ENCODE results near the gene MTERF4.
A peak's percentile ranks its signal among the peaks of the same experiment; 100 is the strongest.
"Not testable (repeated sequence)": the region's sequence is repeated elsewhere in the genome, so short reads cannot be mapped to it uniquely, and the experiment has no call there.

The MTERF4 gene

DNA sequence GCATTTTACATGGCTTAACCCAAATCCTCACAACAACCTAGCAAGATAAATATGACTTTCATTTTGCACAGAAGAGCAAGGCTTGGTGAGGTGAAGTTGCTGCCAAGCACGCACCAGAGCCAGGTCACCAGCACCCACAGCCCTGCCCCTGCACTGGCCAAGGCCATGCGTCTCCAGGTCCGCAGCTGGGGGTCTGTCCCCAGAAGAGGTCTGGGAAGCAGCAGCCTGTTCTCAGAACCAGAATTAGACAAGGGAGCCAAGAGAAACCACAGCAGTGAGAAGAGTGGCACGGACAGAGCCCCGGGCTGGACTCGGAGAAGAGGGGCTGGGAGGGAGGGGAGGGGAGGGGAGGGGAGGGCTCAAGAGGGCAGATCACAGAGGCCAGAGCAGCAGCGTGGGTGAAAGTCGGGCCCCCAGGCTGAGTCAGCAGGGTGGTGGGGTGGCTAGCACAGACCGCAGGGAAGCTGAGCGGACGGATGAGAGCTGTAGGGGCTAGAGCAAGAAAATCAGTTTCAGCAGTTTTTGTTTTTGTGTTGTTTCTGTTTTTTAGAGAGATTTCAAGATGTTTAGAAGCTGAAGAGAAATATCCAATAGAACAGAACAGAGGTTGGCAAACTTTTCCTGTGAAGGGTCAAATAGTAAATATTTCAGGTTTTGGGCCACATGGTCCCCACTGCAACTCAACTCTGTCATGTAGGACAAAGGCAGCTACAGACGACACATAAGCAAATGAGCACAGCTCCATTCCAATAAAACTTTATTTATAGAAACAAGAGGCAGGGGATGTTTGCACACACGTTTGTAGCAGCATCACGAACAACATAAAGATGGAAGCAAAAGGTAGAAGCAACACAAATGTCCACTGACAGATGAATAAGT, 7.4 kb upstream of the MTERF4 start:
- H3K4me1 Mint-ChIP-seq, result peaks cover 76% of the 10 kb centered on the region

DNA sequence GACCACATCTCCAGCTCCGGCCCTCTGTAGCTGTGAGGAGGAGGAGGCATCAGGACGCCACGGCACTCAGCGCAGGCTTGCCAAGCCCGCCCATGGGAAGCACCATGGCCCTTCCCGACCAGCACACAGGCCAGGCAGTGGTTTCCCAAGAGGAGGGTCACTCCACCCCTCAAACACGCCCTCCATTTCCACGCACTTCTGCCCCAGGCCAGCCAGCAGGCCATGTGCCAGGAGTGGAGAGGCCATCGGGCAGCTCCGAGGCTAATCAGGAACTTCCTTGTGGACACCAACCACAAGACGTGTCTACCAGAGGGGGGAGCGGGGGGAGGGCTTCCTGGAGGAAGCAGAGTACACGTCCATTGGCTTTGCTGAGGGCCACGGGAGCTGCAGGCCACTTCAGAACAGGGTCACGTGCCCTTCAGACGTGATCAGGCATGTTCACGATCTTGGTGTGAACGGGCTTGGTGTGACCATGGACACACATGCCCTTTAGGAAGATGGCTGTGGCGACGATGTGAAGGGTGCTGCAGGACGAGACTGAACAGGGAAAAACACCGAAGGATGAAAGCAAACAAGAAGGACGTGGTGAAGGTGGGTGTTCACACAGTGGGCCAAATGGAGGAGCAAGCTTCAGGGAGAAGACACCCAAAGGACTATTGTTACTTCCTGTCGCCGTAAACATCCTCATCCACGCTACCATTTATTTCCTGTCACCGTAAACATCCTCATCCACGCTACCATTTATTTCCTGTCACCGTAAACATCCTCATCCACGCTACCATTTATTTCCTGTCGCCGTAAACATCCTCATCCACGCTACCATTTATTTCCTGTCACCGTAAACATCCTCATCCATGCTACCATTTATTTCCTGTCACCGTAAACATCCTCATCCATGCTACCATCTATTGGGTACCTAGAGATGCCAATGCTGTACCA, 6.5 kb upstream of the MTERF4 start:
- Mint-ChIP-seq H3K4me3 (peak overlapping the region; percentile 88 to 93), H3K4me1 (peaks cover 83% of the 10 kb centered on the region), H3K27ac (peak overlapping the region; percentile 95 to 96), H3K27me3 (no peaks in the 10 kb centered on the region), H3K9me3 (no peaks in the 10 kb centered on the region)
- DNase-seq, result peak in 1 of 2 donors; percentile 37
- no peak for ATAC-seq

More for the DNA sequence above, 7.4 kb upstream of the MTERF4 start:
- DNase-seq (peak; percentile 17 to 60), ATAC-seq (peak; percentile 44)
- H3K4me3 Mint-ChIP-seq, result peak overlapping the region; percentile 88 to 93
- H3K27me3 Mint-ChIP-seq, result no peaks in the 10 kb centered on the region
- H3K27ac Mint-ChIP-seq, result peak overlapping the region; percentile 95 to 96
- no peaks in the 10 kb centered on the region for H3K9me3 Mint-ChIP-seq

DNA sequence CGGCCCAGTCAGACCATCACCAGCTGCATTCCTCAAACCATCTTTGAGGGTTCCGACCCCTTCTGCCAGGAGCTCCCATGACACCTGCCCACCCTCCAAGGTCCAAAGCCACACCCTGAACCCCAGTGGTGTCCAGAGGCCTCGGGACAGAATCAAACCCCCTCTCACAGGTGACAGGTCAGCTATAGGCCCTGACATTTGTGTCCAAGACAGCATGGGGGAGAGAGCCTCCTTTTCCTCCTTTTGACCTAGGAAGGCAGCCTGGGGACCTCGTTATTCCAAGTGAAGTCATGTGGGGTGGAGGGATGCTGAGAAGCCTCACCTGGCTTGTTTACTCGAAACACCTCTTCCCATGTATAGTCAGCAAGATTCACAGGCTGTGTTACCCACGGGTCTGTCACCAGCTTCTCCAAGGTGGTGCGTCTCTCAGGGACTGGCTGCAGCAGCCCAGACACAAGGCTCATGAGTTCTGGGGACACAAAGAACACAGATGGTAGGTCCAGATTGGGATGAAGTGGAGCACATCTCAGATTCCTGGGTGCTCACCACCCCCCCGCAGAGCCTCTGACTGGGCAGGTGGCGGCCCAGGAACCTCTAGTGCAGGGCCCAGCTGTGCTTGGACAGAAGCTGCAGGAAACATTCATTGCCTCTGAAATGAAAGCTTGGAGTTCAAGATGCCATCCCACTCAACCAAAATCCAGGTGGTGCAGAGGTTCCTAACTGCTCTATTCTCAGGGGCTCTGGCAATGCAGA, 5.1 kb upstream of the MTERF4 start:
- DNase-seq, result no peak
- peaks cover 79% of the 10 kb centered on the region for H3K4me1 Mint-ChIP-seq
- peak overlapping the region in 1 of 2 donors; percentile 80 for H3K27ac Mint-ChIP-seq
- no peak overlapping the region for H3K4me3 Mint-ChIP-seq
- ATAC-seq, result no peak
- no peaks in the 10 kb centered on the region for H3K27me3 Mint-ChIP-seq
- H3K9me3 Mint-ChIP-seq, result no peaks in the 10 kb centered on the region

DNA sequence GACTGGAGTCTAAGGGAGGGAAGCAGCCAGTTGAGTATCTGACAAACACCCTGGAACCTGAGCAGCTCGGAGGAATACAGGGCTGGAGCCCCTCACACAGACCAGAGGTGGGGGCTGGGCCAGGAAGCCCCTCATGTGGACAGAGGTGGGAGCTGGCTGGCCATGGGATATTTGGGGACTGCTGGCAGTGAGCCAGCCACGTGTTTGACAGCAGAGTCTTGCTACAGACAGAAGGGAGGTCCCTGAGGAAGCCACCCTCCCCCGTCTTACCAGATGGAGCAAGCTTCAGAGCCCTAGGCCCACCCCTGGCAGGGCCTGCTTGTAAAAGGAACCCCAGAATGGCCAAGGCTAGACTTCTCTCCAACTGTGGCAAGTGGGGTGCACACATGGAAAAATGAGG, 3.6 kb upstream of the MTERF4 start:
- Mint-ChIP-seq H3K4me3 (no peak overlapping the region), H3K9me3 (no peaks in the 10 kb centered on the region), H3K27ac (no peak overlapping the region), H3K4me1 (peaks cover 74% of the 10 kb centered on the region), H3K27me3 (no peaks in the 10 kb centered on the region)
- no peak for ATAC-seq
- DNase-seq, result no peak

DNA sequence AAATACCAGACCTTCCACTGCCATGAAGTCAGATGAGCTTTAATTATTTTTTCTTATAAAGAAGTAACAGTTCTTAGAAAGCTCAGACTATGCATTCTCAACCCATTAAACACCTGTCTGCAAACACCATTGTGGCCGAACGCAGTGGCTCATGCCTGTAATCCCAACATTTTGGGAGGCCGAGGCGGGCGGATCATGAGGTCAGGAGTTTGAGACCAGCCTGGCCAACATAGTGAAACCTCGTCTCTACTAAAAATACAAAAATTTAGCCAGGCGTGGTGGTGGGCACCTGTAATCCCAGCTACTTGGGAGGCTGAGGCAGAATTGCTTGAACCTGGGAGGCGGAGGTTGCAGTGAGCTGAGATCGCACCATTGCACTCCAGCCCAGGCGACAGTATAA, 2.5 kb upstream of the MTERF4 start:
- H3K4me1 Mint-ChIP-seq, result peaks cover 74% of the 10 kb centered on the region
- not testable (repeated sequence) for H3K27ac Mint-ChIP-seq, DNase-seq, H3K27me3 Mint-ChIP-seq, H3K9me3 Mint-ChIP-seq, H3K4me3 Mint-ChIP-seq, ATAC-seq

DNA sequence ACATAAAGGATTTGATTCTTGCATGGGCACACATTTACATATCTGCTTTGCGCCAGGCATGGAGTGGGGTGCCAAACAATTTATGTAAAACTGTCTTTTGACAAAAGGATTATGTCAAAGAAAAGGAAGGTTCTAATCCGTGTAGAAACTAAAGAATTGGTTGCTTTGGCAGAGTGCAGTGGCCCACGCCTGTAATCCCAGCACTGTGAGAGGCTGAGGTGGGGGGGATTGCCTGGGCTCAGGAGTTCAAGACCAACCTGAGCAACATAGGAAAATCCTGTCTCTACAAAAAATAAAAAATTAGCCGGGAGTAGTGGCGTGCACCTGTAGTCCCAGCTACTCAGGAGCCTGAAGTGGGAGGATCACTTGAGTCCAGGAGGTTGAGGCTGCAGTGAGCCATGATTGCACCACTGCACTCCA, 1.1 kb upstream of the MTERF4 start:
- no peak for DNase-seq
- Mint-ChIP-seq H3K27ac (peak overlapping the region; percentile 91 to 96), H3K4me1 (peaks cover 74% of the 10 kb centered on the region), H3K27me3 (no peaks in the 10 kb centered on the region), H3K4me3 (peak overlapping the region; percentile 97 to 98), H3K9me3 (no peaks in the 10 kb centered on the region)
- no peak for ATAC-seq

DNA sequence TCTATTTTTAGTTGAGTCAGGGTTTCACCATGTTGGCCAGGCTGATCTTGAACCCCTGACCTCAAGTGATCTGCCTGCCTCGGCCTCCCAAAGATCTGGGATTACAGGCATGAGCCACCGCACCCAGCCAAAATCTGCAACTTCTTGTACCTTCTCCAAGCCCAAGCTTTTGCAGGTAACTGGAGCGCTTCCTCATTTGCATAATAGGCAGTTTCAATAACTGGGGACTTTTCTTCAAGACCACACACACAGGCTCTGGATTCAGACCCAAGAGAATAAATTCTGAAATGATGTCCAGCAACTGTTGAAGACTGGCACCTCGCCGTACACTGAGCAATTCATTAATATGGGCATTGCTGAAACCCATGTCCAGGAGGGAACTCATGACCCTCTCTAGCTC, 2.8 kb downstream of the MTERF4 start:
- Mint-ChIP-seq H3K4me3 (peak overlapping the region in 1 of 2 donors; percentile 27), H3K9me3 (peaks cover 0 to 5% of the 10 kb centered on the region in 2 donors), H3K27me3 (no peaks in the 10 kb centered on the region), H3K4me1 (peaks cover 75% of the 10 kb centered on the region), H3K27ac (no peak overlapping the region)
- ATAC-seq, result no peak
- DNase-seq, result peak in 1 of 2 donors; percentile 4

DNA sequence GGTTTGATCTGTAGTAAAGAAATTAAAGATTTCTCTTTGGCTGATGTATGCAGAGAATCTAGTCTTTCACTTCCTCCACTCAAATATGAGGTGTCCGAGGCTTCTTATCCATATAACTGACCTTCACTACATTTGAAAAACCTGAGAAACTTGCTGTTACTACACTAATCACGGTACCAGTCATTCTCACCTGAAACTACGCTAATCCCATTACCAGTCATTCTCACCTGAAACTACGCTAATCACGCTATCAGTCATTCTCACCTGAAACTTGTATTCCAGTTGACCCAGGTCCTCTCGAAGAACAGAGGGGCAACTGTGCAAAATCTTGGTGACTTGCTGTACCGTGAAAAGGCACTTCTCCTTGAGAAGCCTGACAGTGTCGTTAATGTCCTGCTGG, 5.1 kb downstream of the MTERF4 start:
- peaks cover 0 to 5% of the 10 kb centered on the region in 2 donors for H3K9me3 Mint-ChIP-seq
- H3K27ac Mint-ChIP-seq, result peak overlapping the region in 1 of 2 donors; percentile 77
- peak in 1 of 2 donors; percentile 38 for DNase-seq
- peak overlapping the region in 1 of 2 donors; percentile 77 for H3K4me3 Mint-ChIP-seq
- ATAC-seq, result peak; percentile 78
- peaks cover 62% of the 10 kb centered on the region for H3K4me1 Mint-ChIP-seq
- no peaks in the 10 kb centered on the region for H3K27me3 Mint-ChIP-seq

DNA sequence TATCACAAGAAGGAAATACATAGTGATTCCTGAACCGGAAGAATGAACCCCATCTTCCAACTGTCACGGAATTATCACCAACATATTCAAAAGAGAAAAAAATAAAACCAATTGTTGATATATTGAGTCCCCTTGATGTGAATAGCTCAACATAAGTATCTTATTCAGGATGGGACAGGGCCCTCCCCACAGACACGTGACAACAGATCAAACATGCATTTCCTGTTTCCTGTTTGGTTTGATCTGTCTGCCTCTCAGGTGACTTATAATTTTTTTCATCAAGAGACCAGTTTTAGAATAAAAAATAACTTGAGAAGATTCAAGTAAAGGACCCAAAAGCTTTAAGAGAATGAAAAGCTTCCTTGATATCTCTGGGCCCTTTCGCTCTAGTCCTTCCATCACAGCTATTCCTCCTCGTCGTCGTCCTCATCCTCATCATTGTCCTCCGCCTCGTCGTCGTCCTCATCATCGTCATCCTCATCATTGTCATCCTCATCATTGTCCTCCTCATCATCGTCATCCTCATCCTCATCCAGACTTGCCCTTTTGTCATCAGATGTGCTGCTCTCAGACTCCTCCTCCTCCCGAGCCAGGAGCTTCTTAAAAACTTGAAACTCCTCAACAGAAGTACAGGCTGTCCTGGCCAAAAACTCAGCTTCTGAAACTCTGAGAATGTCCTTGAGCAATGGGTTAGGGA, 6.3 kb downstream of the MTERF4 start:
- Mint-ChIP-seq H3K9me3 (peaks cover 0 to 5% of the 10 kb centered on the region in 2 donors), H3K4me3 (peak overlapping the region; percentile 11 to 77), H3K4me1 (peaks cover 58% of the 10 kb centered on the region), H3K27ac (peak overlapping the region; percentile 14 to 98), H3K27me3 (no peaks in the 10 kb centered on the region)
- DNase-seq, result no peak
- peak; percentile 80 for ATAC-seq

DNA sequence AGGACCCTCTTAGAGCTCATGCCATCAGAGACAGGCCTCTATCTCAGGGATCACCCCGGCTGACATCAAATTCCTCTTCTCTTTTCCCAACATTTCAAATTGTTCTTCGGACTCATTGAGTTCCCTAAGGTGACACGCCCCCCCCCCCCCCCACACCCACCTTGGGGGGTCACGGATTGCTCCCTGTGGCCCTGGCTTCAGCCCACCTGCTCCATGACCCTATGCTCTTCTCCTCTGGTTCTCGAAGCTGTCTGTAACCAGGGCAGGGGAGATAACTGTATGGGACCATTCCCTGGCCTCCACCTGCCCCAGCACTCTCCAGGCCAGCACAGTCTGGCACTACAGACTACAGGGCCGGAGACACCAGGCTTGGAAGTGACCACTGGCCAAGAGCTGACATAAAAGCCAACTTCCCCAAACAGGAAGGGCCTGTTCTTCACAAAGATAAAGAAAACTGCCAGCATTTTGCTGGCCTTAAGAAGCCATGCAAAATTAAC, 7.1 kb downstream of the MTERF4 start:
- peak overlapping the region; percentile 37 to 98 for H3K27ac Mint-ChIP-seq
- ATAC-seq, result no peak
- peak overlapping the region in 1 of 2 donors; percentile 2 for H3K4me3 Mint-ChIP-seq
- H3K9me3 Mint-ChIP-seq, result peaks cover 0 to 5% of the 10 kb centered on the region in 2 donors
- H3K4me1 Mint-ChIP-seq, result peaks cover 51% of the 10 kb centered on the region
- no peaks in the 10 kb centered on the region for H3K27me3 Mint-ChIP-seq
- no peak for DNase-seq

DNA sequence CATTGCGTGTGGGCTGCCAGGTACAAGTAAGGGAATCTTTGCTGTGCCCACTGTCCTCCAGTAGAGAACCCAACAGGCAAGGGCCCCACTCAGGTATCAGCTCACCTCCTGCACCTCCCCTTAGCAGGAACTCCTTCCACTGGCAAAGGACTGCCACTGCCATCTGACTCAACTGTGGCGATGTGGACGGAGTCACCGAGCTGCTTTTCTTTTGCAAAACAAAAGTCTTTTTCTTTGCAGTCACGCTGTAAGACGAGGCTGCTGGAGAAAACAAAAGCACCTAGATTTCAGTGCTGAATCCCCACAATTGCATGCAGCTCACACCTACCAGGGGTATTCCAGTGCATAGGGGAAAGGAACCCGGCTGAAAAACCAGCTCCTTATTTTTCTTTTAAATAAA, 7.9 kb downstream of the MTERF4 start:
- H3K4me1 Mint-ChIP-seq, result peaks cover 45% of the 10 kb centered on the region
- H3K27ac Mint-ChIP-seq, result no peak overlapping the region
- peaks cover 0 to 5% of the 10 kb centered on the region in 2 donors for H3K9me3 Mint-ChIP-seq
- DNase-seq (no peak), ATAC-seq (no peak)
- H3K4me3 Mint-ChIP-seq, result no peak overlapping the region
- no peaks in the 10 kb centered on the region for H3K27me3 Mint-ChIP-seq

DNA sequence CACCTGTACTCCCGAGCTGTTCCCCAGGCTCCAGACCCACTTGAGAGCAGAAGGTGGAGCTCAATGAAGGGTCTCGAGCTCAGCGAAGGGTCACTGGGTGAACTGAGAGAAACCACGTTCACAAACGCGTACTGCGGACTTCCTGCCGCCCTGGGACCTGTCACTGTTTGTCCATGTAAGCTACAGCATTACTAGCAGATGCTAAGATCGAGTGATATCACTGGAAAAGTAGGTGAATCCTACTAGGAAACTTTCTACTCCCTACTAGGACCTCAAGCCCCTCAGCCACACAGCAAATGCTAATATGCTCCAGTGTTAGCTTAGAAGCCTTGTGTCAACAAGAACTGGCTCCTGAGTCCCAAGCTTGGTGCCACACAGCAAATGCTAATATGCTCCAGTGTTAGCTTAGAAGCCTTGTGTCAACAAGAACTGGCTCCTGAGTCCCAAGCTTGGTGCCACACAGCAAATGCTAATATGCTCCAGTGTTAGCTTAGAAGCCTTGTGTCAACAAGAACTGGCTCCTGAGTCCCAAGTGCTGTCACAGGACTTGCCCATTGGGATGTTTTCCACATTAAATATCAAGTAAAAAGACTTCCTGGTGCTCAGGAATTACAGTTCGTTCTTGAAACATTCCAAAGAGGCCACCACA, 8.8 kb downstream of the MTERF4 start:
- not testable (repeated sequence) for DNase-seq, H3K4me3 Mint-ChIP-seq, ATAC-seq, H3K27me3 Mint-ChIP-seq, H3K9me3 Mint-ChIP-seq
- H3K27ac Mint-ChIP-seq, result peak overlapping the region in 1 of 2 donors; percentile 51
- H3K4me1 Mint-ChIP-seq, result peaks cover 45% of the 10 kb centered on the region

DNA sequence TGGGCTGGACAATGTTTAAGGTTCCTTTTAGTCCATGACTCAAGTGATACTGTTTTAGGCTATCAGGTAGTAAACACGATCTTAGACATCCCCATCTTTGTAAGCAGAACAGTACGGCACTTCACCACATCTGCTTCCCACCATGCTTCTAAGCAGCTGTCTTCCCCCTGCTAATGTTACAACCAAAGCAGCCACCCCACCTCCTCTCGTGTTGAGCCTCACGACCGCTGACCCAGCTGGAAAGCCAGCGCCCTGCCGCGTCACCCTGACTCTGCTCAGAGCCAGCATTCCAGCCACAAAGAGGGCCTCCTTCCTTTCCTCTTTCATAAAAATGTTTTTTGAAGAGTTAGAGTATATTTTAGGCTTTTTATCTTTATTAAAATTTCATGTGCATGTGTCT, 9.4 kb downstream of the MTERF4 start:
- Mint-ChIP-seq H3K4me3 (no peak overlapping the region), H3K27ac (peak overlapping the region in 1 of 2 donors; percentile 73), H3K4me1 (peaks cover 40% of the 10 kb centered on the region), H3K27me3 (no peaks in the 10 kb centered on the region), H3K9me3 (peaks cover 0 to 5% of the 10 kb centered on the region in 2 donors)
- DNase-seq (no peak), ATAC-seq (no peak)
